Loucy (cell line): Measurements from ENCODE around the gene SLC43A1.

Source experiments
- H2AFZ ChIP-seq: fragments of 200-600 bp; sonication (generic); 2 replicates; pipeline ENCODE4 v1.6.0; 2016; ENCODE audit warnings: antibody characterized with exemption, mild to moderate bottlenecking, low read length, moderate library complexity
- H3F3A ChIP-seq: fragments of 200-600 bp; 2 replicates; pipeline ENCODE4 v1.6.0; 2016; ENCODE audit warnings: antibody characterized with exemption, low read depth, mild to moderate bottlenecking
- H3K27me3 ChIP-seq: fragments of 200-600 bp; sonication (generic); 2 replicates; pipeline ENCODE4 v1.6.1; 2014; ENCODE audit warnings: low read length, mild to moderate bottlenecking; ENCODE audit not compliant: insufficient read depth, poor library complexity, severe bottlenecking
- H3K36me3 ChIP-seq: fragments of 200-600 bp; sonication (generic); 2 replicates; pipeline ENCODE4 v1.6.1; 2016; ENCODE audit warnings: low read length; ENCODE audit not compliant: insufficient read depth
- H3K4me1 ChIP-seq: fragments of 200-600 bp; sonication (generic); 2 replicates; pipeline ENCODE4 v1.5.1; 2014; ENCODE audit warnings: low read length, mild to moderate bottlenecking; ENCODE audit not compliant: insufficient read depth, poor library complexity, severe bottlenecking
- H3K4me2 ChIP-seq: fragments of 200-600 bp; sonication (generic); 2 replicates; pipeline ENCODE4 v1.6.0; 2014; ENCODE audit warnings: antibody characterized with exemption, low read length, low read depth, mild to moderate bottlenecking; ENCODE audit not compliant: poor library complexity, severe bottlenecking
- H3K4me3 ChIP-seq: fragments of 200-600 bp; sonication (generic); 2 replicates; pipeline ENCODE4 v1.5.1; 2014; ENCODE audit warnings: low read length, mild to moderate bottlenecking, mixed read lengths; ENCODE audit not compliant: poor library complexity, severe bottlenecking
- H3K79me2 ChIP-seq: fragments of 200-600 bp; sonication (generic); 2 replicates; pipeline ENCODE4 v1.6.1; 2014; ENCODE audit warnings: low read length; ENCODE audit not compliant: insufficient read depth
- H3K9ac ChIP-seq: fragments of 200-600 bp; sonication (generic); 2 replicates; pipeline ENCODE4 v1.6.0; 2014; ENCODE audit warnings: mild to moderate bottlenecking, low read depth, low read length, moderate library complexity; ENCODE audit not compliant: poor library complexity, severe bottlenecking
- H3K9me2 ChIP-seq: fragments of 200-600 bp; sonication (generic); replicated peaks from 2 replicates; pipeline ENCODE4 v1.6.1; 2016; ENCODE audit warnings: low read depth, low read length, mixed read lengths
- H3K9me3 ChIP-seq: fragments of 200-600 bp; sonication (generic); 2 replicates; pipeline ENCODE4 v1.6.1; 2014; ENCODE audit warnings: mild to moderate bottlenecking, antibody characterized with exemption, low read length, low read depth; ENCODE audit not compliant: insufficient read depth
- H4K20me1 ChIP-seq: fragments of 200-600 bp; sonication (generic); 2 replicates; pipeline ENCODE4 v1.6.0; 2014; ENCODE audit warnings: antibody characterized with exemption, low read length, mild to moderate bottlenecking; ENCODE audit not compliant: insufficient read depth, poor library complexity, severe bottlenecking
- EZH2phosphoT487 ChIP-seq: fragments of 200-600 bp; IDR thresholded peaks from 2 replicates; pipeline ENCODE4 v1.6.1; 2018; ENCODE audit warnings: antibody characterized with exemption, mild to moderate bottlenecking, moderate library complexity, borderline replicate concordance
- TF ChIP-seq, protein P1 (sequence below): fragments of 200-600 bp; sonication (generic); conservative IDR thresholded peaks from 2 replicates; pipeline ENCODE4 v1.5.1; 2014; ENCODE audit warnings: mild to moderate bottlenecking, antibody characterized with exemption, low read length

SLC43A1 gene

DNA sequence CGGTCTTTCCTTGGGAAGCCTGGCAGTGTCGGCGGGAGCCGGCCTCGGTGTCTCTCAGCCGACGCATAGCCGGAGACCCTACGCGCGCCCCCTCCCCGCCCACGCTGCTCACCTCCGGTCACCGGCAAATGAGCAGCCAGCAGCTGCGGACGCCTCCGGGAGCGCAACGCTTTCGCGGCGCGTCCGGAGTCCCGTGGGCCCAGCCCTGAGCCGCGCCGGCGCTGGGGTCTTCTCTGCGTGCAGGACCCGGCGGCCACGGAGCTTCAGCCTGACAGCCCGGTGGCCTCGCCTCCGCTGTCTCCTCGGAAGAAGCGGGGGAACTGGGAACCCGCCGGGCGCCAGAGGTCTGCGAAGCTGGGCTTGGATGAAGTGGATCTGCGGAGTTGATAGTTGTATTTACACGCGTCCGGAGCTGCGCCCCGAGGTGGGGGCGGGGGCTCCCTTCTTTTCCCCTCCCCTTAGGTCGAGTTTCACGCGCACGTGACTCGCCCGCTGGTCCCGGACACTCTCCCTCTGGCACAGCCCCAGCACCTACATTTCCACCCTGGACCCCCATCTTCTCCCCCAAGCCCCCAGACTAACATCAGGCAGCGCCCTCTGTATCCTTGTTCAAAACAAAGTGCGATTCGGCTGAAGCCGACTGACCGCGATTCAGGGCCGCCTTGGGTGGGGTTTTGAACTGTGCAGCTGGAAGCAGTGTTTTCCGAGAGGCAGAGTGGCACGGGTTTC lies at the start of gene SLC43A1:
SLC43A1 (minus strand) TSS at position 371 of the 729 bp plus-strand sequence. CDS start 1,591 bp downstream, outside the sequence.
- Histone ChIP-seq H3K4me1 (peaks cover 40% of the 10 kb centered on the region), H3K36me3 (no peaks in the 10 kb centered on the region), H3K9me3 (no peaks in the 10 kb centered on the region), H3K79me2 (peaks cover 32% of the 10 kb centered on the region), H3K4me2 (peak within 1 kb of the TSS; percentile 96), H3K9me2 (no peaks in the 10 kb centered on the region), H3K4me3 (peak within 1 kb of the TSS; percentile 98), H3F3A (0 out of 2 replicates have a peak, but pooled peaks cover 12% of the 10 kb centered on the region), H2AFZ (peak within 1 kb of the TSS; percentile 97), H3K27me3 (no peaks in the 10 kb centered on the region), H3K9ac (peak within 1 kb of the TSS; percentile 84), H4K20me1 (peaks cover 4% of the 10 kb centered on the region)
- TF ChIP-seq, protein P1, sequence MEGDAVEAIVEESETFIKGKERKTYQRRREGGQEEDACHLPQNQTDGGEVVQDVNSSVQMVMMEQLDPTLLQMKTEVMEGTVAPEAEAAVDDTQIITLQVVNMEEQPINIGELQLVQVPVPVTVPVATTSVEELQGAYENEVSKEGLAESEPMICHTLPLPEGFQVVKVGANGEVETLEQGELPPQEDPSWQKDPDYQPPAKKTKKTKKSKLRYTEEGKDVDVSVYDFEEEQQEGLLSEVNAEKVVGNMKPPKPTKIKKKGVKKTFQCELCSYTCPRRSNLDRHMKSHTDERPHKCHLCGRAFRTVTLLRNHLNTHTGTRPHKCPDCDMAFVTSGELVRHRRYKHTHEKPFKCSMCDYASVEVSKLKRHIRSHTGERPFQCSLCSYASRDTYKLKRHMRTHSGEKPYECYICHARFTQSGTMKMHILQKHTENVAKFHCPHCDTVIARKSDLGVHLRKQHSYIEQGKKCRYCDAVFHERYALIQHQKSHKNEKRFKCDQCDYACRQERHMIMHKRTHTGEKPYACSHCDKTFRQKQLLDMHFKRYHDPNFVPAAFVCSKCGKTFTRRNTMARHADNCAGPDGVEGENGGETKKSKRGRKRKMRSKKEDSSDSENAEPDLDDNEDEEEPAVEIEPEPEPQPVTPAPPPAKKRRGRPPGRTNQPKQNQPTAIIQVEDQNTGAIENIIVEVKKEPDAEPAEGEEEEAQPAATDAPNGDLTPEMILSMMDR: no peak; the same call in 1 of the 2 replicates
- no peak for TF ChIP-seq EZH2phosphoT487

DNA sequence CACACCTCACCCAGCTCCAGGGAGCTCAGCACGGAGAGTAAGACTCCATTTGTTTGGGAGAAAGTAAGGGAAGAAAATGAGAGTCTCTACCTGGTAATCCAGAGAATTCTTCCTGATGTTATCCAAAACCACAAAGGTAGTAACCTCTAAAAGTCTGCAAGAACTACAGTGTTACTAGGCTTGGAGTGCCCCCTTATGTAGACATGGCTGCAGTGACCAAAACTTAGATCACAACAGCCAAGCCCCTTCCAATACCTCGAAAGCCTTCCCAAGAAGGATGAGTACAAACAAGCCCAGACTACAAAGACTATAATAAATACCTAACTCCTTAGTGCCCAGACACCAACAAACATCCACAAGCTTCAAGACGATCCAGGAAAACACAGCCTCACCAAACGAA lies 47.1 kb upstream of the SLC43A1 start:
- Histone ChIP-seq H2AFZ (no peak overlapping the region), H3K9me2 (no peaks in the 10 kb centered on the region), H3K79me2 (peaks cover 62% of the 10 kb centered on the region), H3K36me3 (peaks cover 20% of the 10 kb centered on the region; the same call in 1 of the 2 replicates), H3K4me3 (no peak overlapping the region), H3K9me3 (no peaks in the 10 kb centered on the region), H3K27me3 (no peaks in the 10 kb centered on the region), H3K4me1 (peaks cover 25% of the 10 kb centered on the region), H3F3A (no peaks in the 10 kb centered on the region), H3K4me2 (peak overlapping the region; percentile 46), H3K9ac (peak overlapping the region; percentile 26), H4K20me1 (peaks cover 4% of the 10 kb centered on the region)
- TF ChIP-seq, protein P1: peak; percentile 50
- no peak for TF ChIP-seq EZH2phosphoT487

DNA sequence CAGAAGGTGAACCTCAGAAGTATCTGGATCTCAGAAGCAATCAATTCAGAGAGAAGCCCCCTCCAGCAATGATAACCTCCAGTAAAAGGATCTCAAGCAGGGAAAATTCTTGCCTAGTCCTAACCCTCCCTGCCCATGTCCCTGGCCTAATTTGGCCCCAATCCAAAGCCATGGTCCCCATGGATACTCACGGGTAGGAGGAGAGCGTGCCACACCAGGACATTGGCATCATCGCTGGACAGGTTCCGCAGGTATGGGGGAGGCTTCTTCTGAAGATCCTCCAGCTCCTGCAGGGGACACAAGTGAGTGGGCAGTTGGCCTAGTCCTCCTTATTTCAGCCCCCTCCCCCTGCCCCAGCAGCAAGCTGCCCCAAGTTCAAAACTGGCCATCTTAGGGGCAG lies 44.6 kb upstream of the SLC43A1 start:
- H4K20me1 ChIP-seq: no peaks in the 10 kb centered on the region
- no peak overlapping the region for H3K9ac ChIP-seq
- no peaks in the 10 kb centered on the region for H3F3A ChIP-seq
- H3K4me3 ChIP-seq: no peak overlapping the region
- H3K9me2 ChIP-seq: no peaks in the 10 kb centered on the region
- TF ChIP-seq EZH2phosphoT487: no peak
- TF ChIP-seq, protein P1: no peak
- H3K9me3 ChIP-seq: no peaks in the 10 kb centered on the region
- no peaks in the 10 kb centered on the region for H3K27me3 ChIP-seq
- H3K79me2 ChIP-seq: peaks cover 39% of the 10 kb centered on the region
- H3K4me1 ChIP-seq: peaks cover 10% of the 10 kb centered on the region
- peaks cover 42% of the 10 kb centered on the region; the same call in 1 of the 2 replicates for H3K36me3 ChIP-seq
- no peak overlapping the region for H3K4me2 ChIP-seq
- no peak overlapping the region for H2AFZ ChIP-seq
